K562 (cell line): ENCODE results near the gene ADI1. TPM values are rescaled to one million over a fixed set of nuclear protein-coding genes. Genes with fewer than 3 reads are reported as not detected.

Source experiments
- ARNT ChIP-seq, 2 experiments: fragments of 450-650 bp; IDR thresholded peaks; 2 replicates each; pipeline ENCODE4 v1.6.1; 2016; ENCODE audit warnings: mild to moderate bottlenecking in 1 of 2
- BCL6 ChIP-seq: fragments of 250-450 bp; sonication (Bioruptor Pico); IDR thresholded peaks from 2 replicates; pipeline ENCODE4 v1.4.0; 2020
- BRF2 ChIP-seq: IDR thresholded peaks from 3 replicates; pipeline ENCODE4 v1.6.1; 2011; ENCODE audit warnings: borderline replicate concordance, mild to moderate bottlenecking; ENCODE audit not compliant: insufficient read length, insufficient read depth
- FOXM1 ChIP-seq, 2 experiments: fragments of 450-650 bp in 1 of 2; sonication (generic) in 1 of 2; formaldehyde crosslinking in 1 of 2; IDR thresholded peaks; 2 replicates each; pipeline versions ENCODE4 v1.6.1 to v1.9.0; 2017 to 2022; ENCODE audit warnings: low read depth in 2 of 2, mild to moderate bottlenecking in 2 of 2, missing genetic modification reagents in 1 of 2, moderate library complexity in 1 of 2
- GMEB1 ChIP-seq: fragments of 250-450 bp; sonication (Bioruptor Pico); IDR thresholded peaks from 2 replicates; pipeline ENCODE4 v1.4.0; 2020; ENCODE audit warnings: mild to moderate bottlenecking
- KAT8 ChIP-seq: fragments of 450-650 bp; IDR thresholded peaks from 2 replicates; pipeline ENCODE4 v1.6.1; 2016; ENCODE audit warnings: low read depth, mild to moderate bottlenecking
- NFRKB ChIP-seq: fragments of 450-650 bp; IDR thresholded peaks from 2 replicates; pipeline ENCODE4 v1.6.1; 2016; ENCODE audit warnings: low read depth
- PHB2 ChIP-seq: fragments of 450-650 bp; IDR thresholded peaks from 2 replicates; pipeline ENCODE4 v1.6.1; 2017; ENCODE audit warnings: low read depth
- POLR3G ChIP-seq: IDR thresholded peaks from 2 replicates; pipeline ENCODE4 v1.6.1; 2011; ENCODE audit not compliant: insufficient read length, insufficient replicate concordance; ENCODE audit errors: extremely low read depth
- SMAD3 ChIP-seq: fragments of 450-650 bp; formaldehyde crosslinking; conservative IDR thresholded peaks from 2 replicates; pipeline ENCODE4 v1.4.0; 2020; ENCODE audit warnings: mild to moderate bottlenecking
- STAT6 ChIP-seq: sonication (generic); formaldehyde crosslinking; IDR thresholded peaks from 2 replicates; pipeline ENCODE4 v1.8.1; 2023; ENCODE audit warnings: mild to moderate bottlenecking, missing genetic modification reagents
- TOE1 ChIP-seq, 2 experiments: fragments of 450-650 bp in 1 of 2; sonication (generic) in 1 of 2; formaldehyde crosslinking in 1 of 2; IDR thresholded peaks; 2 replicates each; pipeline versions ENCODE4 v1.7.1 to v1.8.0; 2016 to 2022; ENCODE audit warnings: borderline replicate concordance in 2 of 2, mild to moderate bottlenecking in 2 of 2, antibody characterized with exemption in 1 of 2, inconsistent platforms in 1 of 2, low read depth in 1 of 2, missing genetic modification reagents in 1 of 2, moderate library complexity in 1 of 2
- ZFPM2 ChIP-seq: fragments of 250-450 bp; sonication (Bioruptor Pico); IDR thresholded peaks from 2 replicates; pipeline ENCODE4 v1.5.1; 2022; ENCODE audit warnings: mild to moderate bottlenecking
- ZNF224 ChIP-seq: sonication (generic); formaldehyde crosslinking; IDR thresholded peaks from 2 replicates; pipeline ENCODE4 v1.8.0; 2022; ENCODE audit warnings: mild to moderate bottlenecking, missing genetic modification reagents
- ZNF274 ChIP-seq: IDR thresholded peaks from 2 replicates; pipeline ENCODE4 v1.6.1; 2011; ENCODE audit warnings: low read depth, mild to moderate bottlenecking, low read length, moderate library complexity, borderline replicate concordance
- polyA plus RNA-seq, 8 experiments: library from polyadenylated mRNA; depleted of rRNA in 4 of 8; stranded (reverse) in 5 of 8; unstranded in 3 of 8; fragments of >200 nt; fragmentation: Nextera tagmentation in 2 of 8; fragmentation: Illumina TruSeq in 1 of 8; extraction: Ambion mirVana in 2 of 8; extraction: Trizol in 1 of 8; gene quantifications; 2 replicates each; pipeline versions ENCODE4 v1.2.1 to v1.2.3, GENCODE V29; 2011 to 2014; ENCODE audit warnings: inconsistent platforms in 1 of 8, missing spikeins in 1 of 8
- total RNA-seq, 7 experiments: library from RNA; depleted of rRNA in 6 of 7; stranded (reverse); fragments of >200 nt in 6 of 7; fragmentation: Illumina TruSeq in 2 of 7; extraction: Trizol in 2 of 7; gene quantifications; 2 replicates each; pipeline versions ENCODE4 v1.2.1 to v1.2.3, GENCODE V29; 2011 to 2021; ENCODE audit warnings: low replicate concordance in 1 of 7
- TF ChIP-seq, protein P1 (sequence below): fragments of 450-650 bp; IDR thresholded peaks from 2 replicates; pipeline ENCODE4 v1.6.1; 2017; ENCODE audit warnings: antibody characterized with exemption, mild to moderate bottlenecking

ADI1 gene
- total and polyA plus RNA-seq, 9 of the 15 experiments (the other 6 are each of a cell fraction or from before 2014, with no cell fraction given), result 6.1 to 51.0 (median 27.1) TPM

DNA sequence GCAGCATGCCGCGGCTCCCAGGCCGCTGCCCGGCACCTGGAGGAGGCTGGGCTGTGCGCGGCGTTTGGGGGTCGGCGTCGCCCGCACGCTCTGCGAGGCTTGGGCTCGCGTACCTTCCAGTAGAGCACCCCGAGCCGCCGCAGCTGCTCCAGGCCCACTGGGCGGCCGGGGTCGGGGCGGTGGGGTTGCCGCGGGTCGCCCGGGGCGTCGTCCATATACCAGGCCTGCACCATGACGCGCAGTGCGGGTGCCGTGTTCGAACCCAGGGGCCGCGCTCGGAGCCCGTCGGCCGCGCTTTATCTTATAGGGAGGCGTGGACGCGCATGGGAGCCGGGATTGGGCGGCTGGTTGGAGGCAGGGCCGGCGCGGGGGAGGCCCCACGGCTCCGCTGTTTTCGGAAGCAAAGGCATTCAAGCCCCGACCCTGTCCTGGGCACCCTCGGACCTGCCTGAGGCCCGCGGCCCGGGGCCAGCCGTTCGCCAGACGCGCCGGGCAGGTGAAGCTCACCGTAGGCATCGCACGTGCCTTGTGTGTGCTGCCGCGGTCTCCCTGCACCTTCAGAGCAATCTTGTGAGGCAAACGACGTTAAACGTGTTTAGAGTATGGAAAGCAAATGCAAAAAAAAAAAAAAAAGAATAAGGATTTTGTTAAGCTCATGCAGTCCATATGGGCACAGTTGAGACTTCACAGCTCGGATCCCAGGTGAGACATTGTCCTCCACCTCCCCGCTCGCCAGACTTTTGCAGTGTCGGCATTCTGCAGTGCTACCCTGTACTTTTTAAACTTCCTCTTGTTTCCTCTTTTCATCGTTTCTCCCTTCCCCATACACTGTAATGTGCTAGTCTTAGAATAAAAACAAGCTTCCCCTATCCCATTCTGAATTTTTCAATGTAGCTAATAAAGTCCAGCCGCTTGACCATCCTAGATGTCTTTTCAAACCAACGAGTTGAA is at the start of gene ADI1 (continued):
- TF ChIP-seq ZNF224 (CRISPR knock-in tag) (no peak), POLR3G (no peak), KAT8 (no peak), FOXM1 (IDR thresholded peaks at IDR 0.05; ENCODE audit: low read depth) (no peak), FOXM1 (CRISPR knock-in tag; IDR thresholded peaks at IDR 0.05; ENCODE audit: low read depth) (no peak; the same call in 1 of the 2 replicates), PHB2 (no peak), BRF2 (no peak), ZFPM2 (CRISPR knock-in tag) (no peak), ARNT (IDR thresholded peaks at IDR 0.05) (no peak), BCL6 (CRISPR knock-in tag) (no peak), STAT6 (no peak), GMEB1 (CRISPR knock-in tag) (0 out of 2 replicates have a peak, but pooled peaks have one; percentile 22), NFRKB (no peak), SMAD3 (peak; percentile 27; the same call in 1 of the 2 replicates), TOE1 (IDR thresholded peaks at IDR 0.05; ENCODE audit: borderline replicate concordance) (no peak), TOE1 (CRISPR knock-in tag; IDR thresholded peaks at IDR 0.05; ENCODE audit: borderline replicate concordance, low read depth) (no peak), ZNF274 (no peak; the same call in 1 of the 2 replicates)
- TF ChIP-seq, protein P1, sequence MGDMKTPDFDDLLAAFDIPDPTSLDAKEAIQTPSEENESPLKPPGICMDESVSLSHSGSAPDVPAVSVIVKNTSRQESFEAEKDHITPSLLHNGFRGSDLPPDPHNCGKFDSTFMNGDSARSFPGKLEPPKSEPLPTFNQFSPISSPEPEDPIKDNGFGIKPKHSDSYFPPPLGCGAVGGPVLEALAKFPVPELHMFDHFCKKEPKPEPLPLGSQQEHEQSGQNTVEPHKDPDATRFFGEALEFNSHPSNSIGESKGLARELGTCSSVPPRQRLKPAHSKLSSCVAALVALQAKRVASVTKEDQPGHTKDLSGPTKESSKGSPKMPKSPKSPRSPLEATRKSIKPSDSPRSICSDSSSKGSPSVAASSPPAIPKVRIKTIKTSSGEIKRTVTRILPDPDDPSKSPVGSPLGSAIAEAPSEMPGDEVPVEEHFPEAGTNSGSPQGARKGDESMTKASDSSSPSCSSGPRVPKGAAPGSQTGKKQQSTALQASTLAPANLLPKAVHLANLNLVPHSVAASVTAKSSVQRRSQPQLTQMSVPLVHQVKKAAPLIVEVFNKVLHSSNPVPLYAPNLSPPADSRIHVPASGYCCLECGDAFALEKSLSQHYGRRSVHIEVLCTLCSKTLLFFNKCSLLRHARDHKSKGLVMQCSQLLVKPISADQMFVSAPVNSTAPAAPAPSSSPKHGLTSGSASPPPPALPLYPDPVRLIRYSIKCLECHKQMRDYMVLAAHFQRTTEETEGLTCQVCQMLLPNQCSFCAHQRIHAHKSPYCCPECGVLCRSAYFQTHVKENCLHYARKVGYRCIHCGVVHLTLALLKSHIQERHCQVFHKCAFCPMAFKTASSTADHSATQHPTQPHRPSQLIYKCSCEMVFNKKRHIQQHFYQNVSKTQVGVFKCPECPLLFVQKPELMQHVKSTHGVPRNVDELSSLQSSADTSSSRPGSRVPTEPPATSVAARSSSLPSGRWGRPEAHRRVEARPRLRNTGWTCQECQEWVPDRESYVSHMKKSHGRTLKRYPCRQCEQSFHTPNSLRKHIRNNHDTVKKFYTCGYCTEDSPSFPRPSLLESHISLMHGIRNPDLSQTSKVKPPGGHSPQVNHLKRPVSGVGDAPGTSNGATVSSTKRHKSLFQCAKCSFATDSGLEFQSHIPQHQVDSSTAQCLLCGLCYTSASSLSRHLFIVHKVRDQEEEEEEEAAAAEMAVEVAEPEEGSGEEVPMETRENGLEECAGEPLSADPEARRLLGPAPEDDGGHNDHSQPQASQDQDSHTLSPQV, result peak; percentile 82
